Keratinocyte (primary cell): Measurements from ENCODE around the gene CLCN2. TPM values are rescaled to one million over a fixed set of nuclear protein-coding genes. Genes with fewer than 3 reads are reported as not detected.

Experiments used
- DNase-seq: peaks from one replicate; pipeline ENCODE4 v3.0.0-alpha.2; 2011; ENCODE audit warnings: low read depth, missing footprints, low spot score
- FAIRE-seq: peaks from 2 replicates; lab custom pipeline; 2011; peaks lifted over from hg19 to GRCh38; lab: Jason Lieb, UNC
- H2AFZ ChIP-seq: 2 replicates; pipeline ENCODE4 v1.6.0; 2012; ENCODE audit warnings: low read length, control low read depth, inconsistent platforms; ENCODE audit not compliant: control insufficient read depth
- H3K27ac ChIP-seq: 2 replicates; pipeline ENCODE4 v1.5.1; 2011; ENCODE audit warnings: low read length; ENCODE audit not compliant: control insufficient read depth, insufficient read depth
- H3K27me3 ChIP-seq: 3 replicates; pipeline ENCODE4 v1.6.0; 2011; ENCODE audit warnings: low read length; ENCODE audit not compliant: control insufficient read depth, insufficient read depth; ENCODE audit errors: extremely low read depth
- H3K36me3 ChIP-seq, 2 experiments: 2 replicates in 1 of 2; 3 replicates in 1 of 2; pipeline ENCODE4 v1.5.1; 2011; ENCODE audit warnings: low read length in 2 of 2, mild to moderate bottlenecking in 1 of 2; ENCODE audit not compliant: control insufficient read depth in 2 of 2, insufficient read depth in 2 of 2; ENCODE audit errors: extremely low read depth in 1 of 2
- H3K4me1 ChIP-seq: 3 replicates; pipeline ENCODE4 v1.5.1; 2011; ENCODE audit warnings: low read length; ENCODE audit not compliant: control insufficient read depth, insufficient read depth; ENCODE audit errors: extremely low read depth
- H3K4me2 ChIP-seq: 3 replicates; pipeline ENCODE4 v1.6.0; 2011; ENCODE audit warnings: low read depth, low read length; ENCODE audit not compliant: control insufficient read depth, insufficient read depth; ENCODE audit errors: extremely low read depth
- H3K4me3 ChIP-seq, 3 experiments: fragments of 200-600 bp in 1 of 3; sonication (generic) in 1 of 3; 2 replicates in 2 of 3; 3 replicates in 1 of 3; pipeline ENCODE4 v1.5.1; 2011 to 2016; ENCODE audit warnings: low read length in 3 of 3, mild to moderate bottlenecking in 3 of 3, control low read depth in 2 of 3, inconsistent platforms in 1 of 3, low read depth in 1 of 3, mixed read lengths in 1 of 3, mixed run types in 1 of 3, moderate library complexity in 1 of 3; ENCODE audit not compliant: control insufficient read depth in 2 of 3, insufficient read depth in 2 of 3; ENCODE audit errors: extremely low read depth in 1 of 3
- H3K79me2 ChIP-seq: 2 replicates; pipeline ENCODE4 v1.6.0; 2012; ENCODE audit warnings: low read length; ENCODE audit not compliant: control insufficient read depth, insufficient read depth
- H3K9ac ChIP-seq: 3 replicates; pipeline ENCODE4 v1.6.0; 2011; ENCODE audit warnings: low read length; ENCODE audit not compliant: control insufficient read depth, insufficient read depth; ENCODE audit errors: extremely low read depth
- H3K9me1 ChIP-seq: 3 replicates; pipeline ENCODE4 v1.6.0; 2011; ENCODE audit warnings: low read length; ENCODE audit not compliant: control insufficient read depth, insufficient read depth; ENCODE audit errors: extremely low read depth
- H3K9me3 ChIP-seq: 2 replicates; pipeline ENCODE4 v1.5.1; 2012; ENCODE audit warnings: low read depth, low read length; ENCODE audit not compliant: control insufficient read depth
- H4K20me1 ChIP-seq: 3 replicates; pipeline ENCODE4 v1.6.0; 2011; ENCODE audit warnings: low read length; ENCODE audit not compliant: control insufficient read depth, insufficient read depth; ENCODE audit errors: extremely low read depth
- CTCF ChIP-seq, 3 experiments: IDR thresholded peaks in 1 of 3; conservative IDR thresholded peaks in 1 of 3; optimal IDR thresholded peaks in 1 of 3; 2 replicates in 2 of 3; 3 replicates in 1 of 3; pipeline versions ENCODE3 to v1.5.1; 2011; ENCODE audit warnings: low read length in 3 of 3, mild to moderate bottlenecking in 3 of 3, moderate library complexity in 2 of 3, control low read depth in 1 of 3, inconsistent platforms in 1 of 3; ENCODE audit not compliant: insufficient read depth in 2 of 3; ENCODE audit errors: extremely low read depth in 1 of 3
- EZH2 ChIP-seq: IDR thresholded peaks from one replicate; pipeline ENCODE4 v1.6.1; 2012; ENCODE audit warnings: inconsistent platforms, mild to moderate bottlenecking, low read length, moderate library complexity
- dilution Hi-C: fragments of 300-500 bp; cut with MboI; formaldehyde crosslinking; loops from one replicate; pipeline ENCODE4 v1.7.0; 2020; ENCODE audit warnings: low sequenced_read_pairs; ENCODE audit not compliant: extremely low pct_ligation_motif_present
- polyA plus RNA-seq, 5 experiments: library from polyadenylated mRNA; depleted of rRNA in 3 of 5; stranded (reverse) in 3 of 5; stranded (forward) in 1 of 5; unstranded in 1 of 5; fragments of >200 nt; gene quantifications; 1 replicate in 1 of 5; 2 replicates in 3 of 5; 3 replicates in 1 of 5; pipeline versions ENCODE4 v1.2.1 to v1.2.3, GENCODE V29; 2011 to 2012; ENCODE audit warnings: missing spikeins in 2 of 5, low read depth in 1 of 5, low replicate concordance in 1 of 5

CLCN2 gene
- polyA plus RNA-seq, 1 donor (not counting 4 experiments of a cell fraction or from before 2014, with no cell fraction given), result 3.1 TPM

- peaks cover 37% of the 10 kb centered on the region for H3K4me1 ChIP-seq
- peak overlapping the region; percentile 72 for H3K9ac ChIP-seq
- FAIRE-seq (peak; percentile 89), DNase-seq (no peak)
- H3K27me3 ChIP-seq, result no peaks in the 10 kb centered on the region
- H3K79me2 ChIP-seq, result peaks cover 92% of the 10 kb centered on the region
- H3K9me1 ChIP-seq, result no peaks in the 10 kb centered on the region
- dilution Hi-C loops, result no loop called here
- no peak overlapping the region for H2AFZ ChIP-seq
- H3K4me3 ChIP-seq, result peak overlapping the region; percentile 20 to 47 (median 28)
- H4K20me1 ChIP-seq, result peaks cover 58% of the 10 kb centered on the region
- H3K4me2 ChIP-seq, result peak overlapping the region; percentile 87
- H3K9me3 ChIP-seq, result no peaks in the 10 kb centered on the region
- TF ChIP-seq EZH2, result no peak
- no peak for TF ChIP-seq CTCF (optimal IDR thresholded peaks at IDR 0.05 in 1 of 3, IDR thresholded peaks at IDR 0.05 in 1 of 3, conservative IDR thresholded peaks at IDR 0.05 in 1 of 3; ENCODE audit: extremely low read depth in 1 of 3, insufficient read depth in 2 of 3, low read length in 3 of 3)
- peaks cover 44 to 68% of the 10 kb centered on the region in 2 experiments for H3K36me3 ChIP-seq
- peak overlapping the region; percentile 69 for H3K27ac ChIP-seq
Measured at GRCh38 chr3:184320104-184320445, 41.3 kb downstream of the CLCN2 start.

GRCh38 chr3:184317201-184317600, 44.2 kb downstream of the CLCN2 start:
- TF ChIP-seq EZH2, result no peak
- TF ChIP-seq CTCF (optimal IDR thresholded peaks at IDR 0.05 in 1 of 3, IDR thresholded peaks at IDR 0.05 in 1 of 3, conservative IDR thresholded peaks at IDR 0.05 in 1 of 3; ENCODE audit: extremely low read depth in 1 of 3, insufficient read depth in 2 of 3, low read length in 3 of 3), result no peak
- dilution Hi-C loops, result no loop called here
- Histone ChIP-seq H2AFZ (no peak overlapping the region), H3K4me3 (peak overlapping the region in 1 of 3 experiments; percentile 73), H3K36me3 (peaks cover 16 to 45% of the 10 kb centered on the region in 2 experiments), H3K9me3 (no peaks in the 10 kb centered on the region), H3K79me2 (peaks cover 69% of the 10 kb centered on the region), H3K4me1 (peaks cover 37% of the 10 kb centered on the region), H4K20me1 (peaks cover 53% of the 10 kb centered on the region), H3K9ac (peak overlapping the region; percentile 77), H3K27me3 (no peaks in the 10 kb centered on the region), H3K4me2 (peak overlapping the region; percentile 97), H3K9me1 (no peaks in the 10 kb centered on the region), H3K27ac (no peak overlapping the region)
- DNase-seq (no peak), FAIRE-seq (no peak)
